ENCODE results near the gene HDAC7.
A peak's percentile ranks its signal among the peaks of the same experiment; 100 is the strongest.

The HDAC7 gene

DNA sequence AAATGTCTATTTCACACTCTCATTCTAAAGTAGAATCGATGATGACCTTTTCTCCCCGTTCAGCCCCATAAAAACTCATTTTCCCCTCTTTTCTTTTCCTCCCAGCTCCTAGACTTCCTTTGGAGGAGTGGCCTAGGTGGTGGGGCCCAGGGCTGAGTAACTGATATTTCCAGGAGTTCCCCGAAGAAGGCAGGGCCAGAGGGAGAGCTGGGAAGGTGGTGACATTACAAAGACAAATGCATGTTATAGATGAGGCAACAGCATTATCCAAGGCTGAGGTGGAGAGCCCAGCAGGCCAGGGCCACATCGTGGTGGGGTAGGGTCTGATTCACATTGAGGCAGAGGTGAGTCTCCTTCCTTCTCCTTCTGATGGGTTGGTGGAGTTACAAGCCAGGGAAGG, 22.2 kb upstream of the HDAC7 start:
- TF ChIP-seq, protein P1, sequence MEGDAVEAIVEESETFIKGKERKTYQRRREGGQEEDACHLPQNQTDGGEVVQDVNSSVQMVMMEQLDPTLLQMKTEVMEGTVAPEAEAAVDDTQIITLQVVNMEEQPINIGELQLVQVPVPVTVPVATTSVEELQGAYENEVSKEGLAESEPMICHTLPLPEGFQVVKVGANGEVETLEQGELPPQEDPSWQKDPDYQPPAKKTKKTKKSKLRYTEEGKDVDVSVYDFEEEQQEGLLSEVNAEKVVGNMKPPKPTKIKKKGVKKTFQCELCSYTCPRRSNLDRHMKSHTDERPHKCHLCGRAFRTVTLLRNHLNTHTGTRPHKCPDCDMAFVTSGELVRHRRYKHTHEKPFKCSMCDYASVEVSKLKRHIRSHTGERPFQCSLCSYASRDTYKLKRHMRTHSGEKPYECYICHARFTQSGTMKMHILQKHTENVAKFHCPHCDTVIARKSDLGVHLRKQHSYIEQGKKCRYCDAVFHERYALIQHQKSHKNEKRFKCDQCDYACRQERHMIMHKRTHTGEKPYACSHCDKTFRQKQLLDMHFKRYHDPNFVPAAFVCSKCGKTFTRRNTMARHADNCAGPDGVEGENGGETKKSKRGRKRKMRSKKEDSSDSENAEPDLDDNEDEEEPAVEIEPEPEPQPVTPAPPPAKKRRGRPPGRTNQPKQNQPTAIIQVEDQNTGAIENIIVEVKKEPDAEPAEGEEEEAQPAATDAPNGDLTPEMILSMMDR (IDR thresholded peaks at IDR 0.05; ENCODE audit: insufficient read depth, low read length, poor library complexity, severe bottlenecking) = no peak
- Histone ChIP-seq H3K36me3 (ENCODE audit: control insufficient read depth, insufficient read depth, low read length) (no peaks in the 10 kb centered on the region), H3K4me3 (replicated peaks; ENCODE audit: low read depth, low read length) (no peak overlapping the region), H3K27me3 (replicated peaks; ENCODE audit: control insufficient read depth, insufficient read depth, low read length) (peaks cover 1% of the 10 kb centered on the region; the same call in 1 of the 2 replicates)
- DNase-seq (ENCODE audit: extremely low read depth, insufficient read length) = no peak

DNA sequence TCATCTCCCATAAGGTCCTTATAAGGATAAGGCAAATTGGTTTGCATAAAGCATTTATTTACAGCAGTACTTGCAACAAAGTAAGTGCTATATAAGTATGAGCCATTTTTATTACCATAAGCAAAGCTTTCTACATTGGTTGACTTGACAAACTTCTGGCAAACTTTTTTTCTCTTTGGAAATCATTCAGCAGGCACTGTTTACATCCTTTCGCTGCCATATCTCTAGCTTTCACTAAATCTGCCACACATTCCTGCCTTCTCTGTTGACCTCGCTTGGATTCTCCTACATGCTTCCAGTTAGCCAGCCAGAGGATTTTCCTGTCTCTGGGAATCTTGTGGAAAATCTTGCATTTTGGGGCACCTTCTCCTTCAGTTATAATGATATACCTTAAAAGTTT, 21.8 kb upstream of the HDAC7 start:
- no peaks in the 10 kb centered on the region for H3K36me3 ChIP-seq (ENCODE audit: control insufficient read depth, insufficient read depth, low read length)
- H3K4me3 ChIP-seq (replicated peaks; ENCODE audit: low read depth, low read length) = no peak overlapping the region
- DNase-seq (ENCODE audit: extremely low read depth, insufficient read length) = no peak
- TF ChIP-seq, protein P1 (IDR thresholded peaks at IDR 0.05; ENCODE audit: insufficient read depth, low read length, poor library complexity, severe bottlenecking) = no peak
- peaks cover 1% of the 10 kb centered on the region; the same call in 1 of the 2 replicates for H3K27me3 ChIP-seq (replicated peaks; ENCODE audit: control insufficient read depth, insufficient read depth, low read length)

DNA sequence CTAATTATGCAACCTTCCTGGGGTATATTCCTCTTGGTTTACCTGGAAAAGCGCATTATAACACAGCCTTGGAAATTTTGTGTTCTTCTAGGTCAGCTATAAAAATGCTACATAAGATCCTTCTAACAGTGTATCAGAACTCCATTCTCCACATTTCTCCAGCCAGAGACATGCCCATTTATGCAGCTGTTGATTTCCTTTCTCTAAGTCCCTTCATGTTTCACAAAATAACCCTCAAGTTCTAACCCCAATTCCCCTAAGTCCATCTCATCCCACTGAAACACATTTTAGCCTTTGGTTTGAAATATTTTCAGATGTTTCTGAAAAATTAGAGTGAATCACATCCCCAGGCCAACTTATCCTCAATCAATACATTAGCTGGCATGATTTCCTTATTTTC, 20.9 kb upstream of the HDAC7 start:
- TF ChIP-seq, protein P1 (IDR thresholded peaks at IDR 0.05; ENCODE audit: insufficient read depth, low read length, poor library complexity, severe bottlenecking) = no peak
- peaks cover 1% of the 10 kb centered on the region; the same call in 1 of the 2 replicates for H3K27me3 ChIP-seq (replicated peaks; ENCODE audit: control insufficient read depth, insufficient read depth, low read length)
- H3K36me3 ChIP-seq (ENCODE audit: control insufficient read depth, insufficient read depth, low read length) = no peaks in the 10 kb centered on the region
- DNase-seq (ENCODE audit: extremely low read depth, insufficient read length) = no peak
- no peak overlapping the region for H3K4me3 ChIP-seq (replicated peaks; ENCODE audit: low read depth, low read length)

DNA sequence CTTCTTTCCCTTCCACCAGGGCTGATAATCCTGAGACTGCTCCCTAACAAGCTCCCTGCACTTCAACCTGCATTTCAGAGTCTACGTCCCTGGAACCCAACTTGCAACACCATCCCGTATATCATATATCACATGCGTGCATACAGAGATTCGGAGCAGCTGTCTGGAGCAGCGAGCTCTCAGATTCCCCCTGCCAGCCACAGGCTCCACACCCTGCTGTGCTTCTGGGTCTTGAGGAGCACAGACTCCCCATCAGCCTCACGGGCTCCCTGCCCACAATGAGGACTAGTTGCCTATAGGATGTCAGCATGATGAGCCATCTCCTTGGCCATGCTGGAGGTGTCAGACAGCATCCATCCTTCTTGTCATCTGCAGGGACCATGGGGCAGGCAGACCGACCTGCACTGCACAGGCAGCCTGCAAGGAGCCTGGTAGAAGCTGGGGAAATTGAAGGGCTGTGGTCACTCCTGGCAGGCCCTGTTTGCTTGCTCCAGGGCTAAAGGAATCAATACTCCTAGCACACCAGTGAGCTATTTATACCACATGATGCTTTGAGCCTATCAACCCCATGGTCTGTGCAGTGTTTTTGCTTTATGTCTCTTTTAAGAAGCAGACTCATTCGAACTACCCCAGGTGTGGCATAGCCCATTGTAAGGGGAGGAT, 19.6 kb upstream of the HDAC7 start:
- H3K27me3 ChIP-seq (replicated peaks; ENCODE audit: control insufficient read depth, insufficient read depth, low read length) = peaks cover 1% of the 10 kb centered on the region; the same call in 1 of the 2 replicates
- no peak overlapping the region for H3K4me3 ChIP-seq (replicated peaks; ENCODE audit: low read depth, low read length)
- H3K36me3 ChIP-seq (ENCODE audit: control insufficient read depth, insufficient read depth, low read length) = no peaks in the 10 kb centered on the region
- no peak for DNase-seq (ENCODE audit: extremely low read depth, insufficient read length)
- TF ChIP-seq, protein P1 (IDR thresholded peaks at IDR 0.05; ENCODE audit: insufficient read depth, low read length, poor library complexity, severe bottlenecking) = no peak

DNA sequence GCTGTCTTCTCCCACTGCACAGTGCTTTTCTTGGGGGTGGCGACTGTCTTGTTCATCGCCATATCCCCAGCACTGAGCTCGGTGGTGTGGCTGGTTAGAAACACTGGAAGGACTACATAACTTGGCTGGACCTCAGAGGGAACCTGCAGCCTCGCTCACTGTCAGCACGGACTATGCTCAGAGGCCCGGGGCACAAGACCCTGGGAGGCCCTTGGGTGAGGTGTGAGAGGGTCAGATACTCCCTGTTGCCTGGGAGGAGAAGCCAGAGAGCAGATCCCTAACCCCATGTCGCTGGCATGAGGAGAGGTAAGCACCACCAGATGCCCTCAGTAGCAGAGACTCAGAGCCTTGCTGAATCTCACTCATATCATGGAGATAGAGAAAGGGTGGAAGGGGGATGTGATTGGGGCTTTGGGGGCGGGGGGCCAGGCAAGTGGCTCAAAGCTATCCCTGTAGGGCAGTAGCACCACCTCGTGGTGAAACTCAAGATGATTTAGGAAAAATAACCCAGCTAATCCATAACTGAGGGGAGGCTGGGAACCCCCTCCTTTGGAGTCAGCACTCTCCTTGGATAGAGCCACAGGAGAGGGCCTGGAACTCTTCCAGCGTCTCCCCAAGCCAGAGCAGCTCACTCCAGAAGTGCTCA, 18.7 kb upstream of the HDAC7 start:
- no peak for DNase-seq (ENCODE audit: extremely low read depth, insufficient read length)
- no peaks in the 10 kb centered on the region for H3K36me3 ChIP-seq (ENCODE audit: control insufficient read depth, insufficient read depth, low read length)
- H3K27me3 ChIP-seq (replicated peaks; ENCODE audit: control insufficient read depth, insufficient read depth, low read length) = peaks cover 1% of the 10 kb centered on the region; the same call in 1 of the 2 replicates
- TF ChIP-seq, protein P1 (IDR thresholded peaks at IDR 0.05; ENCODE audit: insufficient read depth, low read length, poor library complexity, severe bottlenecking) = peak; percentile 52
- no peak overlapping the region for H3K4me3 ChIP-seq (replicated peaks; ENCODE audit: low read depth, low read length)
